ENCODE results near the gene HSPA1B. TPM values are rescaled to one million over a fixed set of nuclear protein-coding genes. Genes with fewer than 3 reads are reported as not detected.
A peak's percentile ranks its signal among the peaks of the same experiment; 100 is the strongest.
"Not testable (repeated sequence)": the region's sequence is repeated elsewhere in the genome, so short reads cannot be mapped to it uniquely, and the experiment has no call there.

HSPA1B gene
- total RNA-seq, 1 donor from 2014 or later, result 19.8 TPM

- peaks cover under 1% of the 10 kb centered on the region for H3K4me1 Mint-ChIP-seq (ENCODE audit: unreplicated experiment)
- H3K27ac Mint-ChIP-seq (ENCODE audit: unreplicated experiment), result no peak overlapping the region
- peaks cover 13% of the 10 kb centered on the region for H3K36me3 Mint-ChIP-seq (ENCODE audit: low read depth, unreplicated experiment)
- TF ChIP-seq, protein P1, sequence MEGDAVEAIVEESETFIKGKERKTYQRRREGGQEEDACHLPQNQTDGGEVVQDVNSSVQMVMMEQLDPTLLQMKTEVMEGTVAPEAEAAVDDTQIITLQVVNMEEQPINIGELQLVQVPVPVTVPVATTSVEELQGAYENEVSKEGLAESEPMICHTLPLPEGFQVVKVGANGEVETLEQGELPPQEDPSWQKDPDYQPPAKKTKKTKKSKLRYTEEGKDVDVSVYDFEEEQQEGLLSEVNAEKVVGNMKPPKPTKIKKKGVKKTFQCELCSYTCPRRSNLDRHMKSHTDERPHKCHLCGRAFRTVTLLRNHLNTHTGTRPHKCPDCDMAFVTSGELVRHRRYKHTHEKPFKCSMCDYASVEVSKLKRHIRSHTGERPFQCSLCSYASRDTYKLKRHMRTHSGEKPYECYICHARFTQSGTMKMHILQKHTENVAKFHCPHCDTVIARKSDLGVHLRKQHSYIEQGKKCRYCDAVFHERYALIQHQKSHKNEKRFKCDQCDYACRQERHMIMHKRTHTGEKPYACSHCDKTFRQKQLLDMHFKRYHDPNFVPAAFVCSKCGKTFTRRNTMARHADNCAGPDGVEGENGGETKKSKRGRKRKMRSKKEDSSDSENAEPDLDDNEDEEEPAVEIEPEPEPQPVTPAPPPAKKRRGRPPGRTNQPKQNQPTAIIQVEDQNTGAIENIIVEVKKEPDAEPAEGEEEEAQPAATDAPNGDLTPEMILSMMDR (IDR thresholded peaks at IDR 0.05; ENCODE audit: unreplicated experiment), result no peak
- no peak for DNase-seq (ENCODE audit: low spot score)
- no peak overlapping the region for H3K4me3 Mint-ChIP-seq (ENCODE audit: unreplicated experiment)
- no peaks in the 10 kb centered on the region for H3K9me3 Mint-ChIP-seq (ENCODE audit: unreplicated experiment)
- no peaks in the 10 kb centered on the region for H3K27me3 Mint-ChIP-seq (ENCODE audit: unreplicated experiment)
Measured at GRCh38 chr6:31785475-31785874, 42.1 kb upstream of the HSPA1B start.

GRCh38 chr6:31791324-31792089 is 36.0 kb upstream of the HSPA1B start:
- Mint-ChIP-seq H3K27me3 (ENCODE audit: unreplicated experiment) (peaks cover 6% of the 10 kb centered on the region), H3K4me1 (ENCODE audit: unreplicated experiment) (peaks cover 13% of the 10 kb centered on the region), H3K4me3 (ENCODE audit: unreplicated experiment) (peak overlapping the region; percentile 72), H3K36me3 (ENCODE audit: low read depth, unreplicated experiment) (peaks cover 8% of the 10 kb centered on the region), H3K27ac (ENCODE audit: unreplicated experiment) (no peak overlapping the region), H3K9me3 (ENCODE audit: unreplicated experiment) (no peaks in the 10 kb centered on the region)
- TF ChIP-seq, protein P1 (IDR thresholded peaks at IDR 0.05; ENCODE audit: unreplicated experiment), result no peak
- DNase-seq (ENCODE audit: low spot score), result peak; percentile 70

DNA sequence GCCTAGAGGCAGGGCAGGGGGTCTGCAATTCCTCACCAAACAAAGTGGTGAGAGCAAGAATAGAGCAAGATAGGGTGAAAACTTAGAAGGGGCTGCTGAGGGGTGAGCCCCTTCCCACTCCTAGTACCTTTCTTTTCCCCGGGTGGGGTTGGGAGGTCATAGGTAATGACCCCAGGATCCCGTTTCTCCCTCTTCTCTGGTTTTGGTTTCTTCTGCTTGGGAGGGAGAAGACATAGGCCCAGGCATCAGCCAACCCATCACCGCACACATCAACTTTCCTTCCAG is 35.5 kb upstream of the HSPA1B start:
- Mint-ChIP-seq H3K9me3 (ENCODE audit: unreplicated experiment) (no peaks in the 10 kb centered on the region), H3K27me3 (ENCODE audit: unreplicated experiment) (peaks cover 8% of the 10 kb centered on the region), H3K27ac (ENCODE audit: unreplicated experiment) (no peak overlapping the region), H3K4me3 (ENCODE audit: unreplicated experiment) (no peak overlapping the region), H3K4me1 (ENCODE audit: unreplicated experiment) (peaks cover 15% of the 10 kb centered on the region), H3K36me3 (ENCODE audit: low read depth, unreplicated experiment) (peaks cover 11% of the 10 kb centered on the region)
- no peak for DNase-seq (ENCODE audit: low spot score)
- TF ChIP-seq, protein P1 (IDR thresholded peaks at IDR 0.05; ENCODE audit: unreplicated experiment), result no peak

DNA sequence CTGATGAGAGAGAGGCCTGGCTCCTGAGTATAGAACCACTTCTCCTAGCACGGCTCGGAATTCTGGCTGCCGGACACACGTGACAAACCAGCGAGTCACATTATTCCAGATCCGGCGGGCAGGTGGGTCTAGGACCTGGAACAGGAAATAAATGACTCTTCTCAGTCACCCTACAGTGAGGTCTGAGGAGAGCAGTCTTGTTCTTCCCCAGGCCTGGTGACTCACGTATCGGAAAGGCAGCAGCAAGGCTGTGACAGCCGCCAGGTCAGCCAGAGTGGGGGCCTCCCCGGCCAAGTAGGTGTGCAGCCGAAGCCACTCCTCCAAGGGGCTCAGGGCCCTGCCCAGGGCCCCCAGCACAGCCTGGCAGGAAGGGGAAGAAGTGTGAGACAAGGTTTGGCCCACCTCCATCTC is 34.8 kb upstream of the HSPA1B start:
- Mint-ChIP-seq H3K9me3 (ENCODE audit: unreplicated experiment) (no peaks in the 10 kb centered on the region), H3K4me3 (ENCODE audit: unreplicated experiment) (no peak overlapping the region), H3K27ac (ENCODE audit: unreplicated experiment) (no peak overlapping the region), H3K4me1 (ENCODE audit: unreplicated experiment) (peaks cover 18% of the 10 kb centered on the region), H3K36me3 (ENCODE audit: low read depth, unreplicated experiment) (peaks cover 12% of the 10 kb centered on the region), H3K27me3 (ENCODE audit: unreplicated experiment) (peaks cover 8% of the 10 kb centered on the region)
- TF ChIP-seq, protein P1 (IDR thresholded peaks at IDR 0.05; ENCODE audit: unreplicated experiment), result no peak
- DNase-seq (ENCODE audit: low spot score), result no peak

DNA sequence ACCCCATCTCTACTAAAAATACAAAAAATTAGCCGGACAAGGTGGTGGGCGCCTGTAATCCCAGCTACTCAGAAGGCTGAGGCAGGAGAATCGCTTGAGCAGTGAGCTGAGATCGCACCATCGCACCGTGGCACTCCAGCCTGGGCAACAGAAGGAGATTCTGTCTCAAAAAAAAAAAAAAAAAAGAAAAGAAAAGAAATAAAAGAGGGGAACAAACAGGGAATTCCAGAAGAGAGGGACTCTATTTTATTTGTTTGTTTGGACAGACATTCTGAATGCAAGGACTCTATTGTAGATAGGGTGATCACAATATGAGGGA is 33.7 kb upstream of the HSPA1B start:
- Mint-ChIP-seq H3K4me3 (ENCODE audit: unreplicated experiment) (peak overlapping the region; percentile 83), H3K36me3 (ENCODE audit: low read depth, unreplicated experiment) (peaks cover 12% of the 10 kb centered on the region)
- not testable (repeated sequence) for H3K27ac Mint-ChIP-seq (ENCODE audit: unreplicated experiment)

More for the DNA sequence above, 33.7 kb upstream of the HSPA1B start:
- not testable (repeated sequence) for DNase-seq (ENCODE audit: low spot score); H3K27me3 Mint-ChIP-seq (ENCODE audit: unreplicated experiment); H3K9me3 Mint-ChIP-seq (ENCODE audit: unreplicated experiment)
- H3K4me1 Mint-ChIP-seq (ENCODE audit: unreplicated experiment), result peaks cover 19% of the 10 kb centered on the region
